DND-41 (cell line): Measurements from ENCODE around the gene FLNA.

Experiments
- ATAC-seq: fragments of 200-7000 bp; cut with Tn5 transposase; 3 replicates; pipeline ENCODE4 v1.9.1; 2021; ENCODE audit warnings: low read depth; ENCODE audit not compliant: insufficient read depth
- DNase-seq: peaks from one replicate; pipeline ENCODE4 v3.0.0-alpha.2; 2020
- H2AFZ ChIP-seq: 2 replicates; pipeline ENCODE4 v1.6.0; 2012; ENCODE audit warnings: low read depth, low read length
- H3K27ac ChIP-seq: 2 replicates; pipeline ENCODE4 v1.5.1; 2012; ENCODE audit warnings: low read length, inconsistent platforms
- H3K27me3 ChIP-seq: fragments of 200-600 bp; sonication (generic); 2 replicates; pipeline ENCODE4 v1.6.0; 2012; ENCODE audit warnings: low read length, mild to moderate bottlenecking, inconsistent platforms; ENCODE audit not compliant: insufficient read depth, poor library complexity
- H3K36me3 ChIP-seq: 2 replicates; pipeline ENCODE4 v1.5.1; 2012; ENCODE audit warnings: low read length, inconsistent platforms; ENCODE audit not compliant: insufficient read depth
- H3K4me1 ChIP-seq: 2 replicates; pipeline ENCODE4 v1.5.1; 2012; ENCODE audit warnings: mild to moderate bottlenecking, low read length; ENCODE audit not compliant: insufficient read depth
- H3K4me2 ChIP-seq: 2 replicates; pipeline ENCODE4 v1.6.0; 2012; ENCODE audit warnings: mild to moderate bottlenecking, moderate library complexity, low read length, inconsistent platforms; ENCODE audit not compliant: insufficient read depth
- H3K4me3 ChIP-seq, 2 experiments: fragments of 200-600 bp in 1 of 2; shearing (Covaris generic) in 1 of 2; 2 replicates each; pipeline ENCODE4 v1.5.1; 2012 to 2016; ENCODE audit warnings: inconsistent platforms in 2 of 2, low read length in 2 of 2, mild to moderate bottlenecking in 2 of 2, low read depth in 1 of 2, moderate library complexity in 1 of 2
- H3K79me2 ChIP-seq: 2 replicates; pipeline ENCODE4 v1.6.0; 2012; ENCODE audit warnings: low read length, inconsistent platforms; ENCODE audit not compliant: insufficient read depth
- H3K9ac ChIP-seq: 2 replicates; pipeline ENCODE4 v1.6.0; 2012; ENCODE audit warnings: low read depth, mild to moderate bottlenecking, inconsistent platforms, low read length, moderate library complexity
- H3K9me3 ChIP-seq: 2 replicates; pipeline ENCODE4 v1.5.1; 2012; ENCODE audit warnings: low read length, moderate library complexity, mild to moderate bottlenecking, inconsistent platforms; ENCODE audit not compliant: insufficient read depth, severe bottlenecking
- H4K20me1 ChIP-seq: 2 replicates; pipeline ENCODE4 v1.6.0; 2012; ENCODE audit warnings: low read length; ENCODE audit not compliant: insufficient read depth
- CTCF ChIP-seq: IDR thresholded peaks from 2 replicates; pipeline ENCODE4 v1.5.1; 2012; ENCODE audit warnings: borderline replicate concordance, low read length, moderate library complexity, mild to moderate bottlenecking; ENCODE audit not compliant: poor library complexity, severe bottlenecking; ENCODE audit errors: extremely low read depth
- EZH2 ChIP-seq: IDR thresholded peaks from 3 replicates; pipeline ENCODE4 v1.6.1; 2012; ENCODE audit warnings: borderline replicate concordance, low read depth, mild to moderate bottlenecking, moderate library complexity, low read length, inconsistent platforms; ENCODE audit not compliant: severe bottlenecking

Gene FLNA

GRCh38 chrX:154355094-154355775 lies 19.2 kb downstream of the FLNA start:
- Histone ChIP-seq H3K4me1 (no peaks in the 10 kb centered on the region), H3K27me3 (no peaks in the 10 kb centered on the region), H3K4me3 (no peak overlapping the region), H3K4me2 (no peak overlapping the region), H3K9ac (no peak overlapping the region), H2AFZ (no peak overlapping the region), H3K27ac (no peak overlapping the region), H4K20me1 (peaks cover 82% of the 10 kb centered on the region), H3K9me3 (no peaks in the 10 kb centered on the region), H3K79me2 (peaks cover 12% of the 10 kb centered on the region), H3K36me3 (peaks cover 100% of the 10 kb centered on the region)
- DNase-seq = no peak
- TF ChIP-seq CTCF (no peak), EZH2 (no peak)
- no peak for ATAC-seq

GRCh38 chrX:154354516-154354915 lies 19.9 kb downstream of the FLNA start:
- peaks cover 82% of the 10 kb centered on the region for H4K20me1 ChIP-seq
- H3K4me3 ChIP-seq = no peak overlapping the region
- H3K27me3 ChIP-seq = no peaks in the 10 kb centered on the region
- H3K79me2 ChIP-seq = peaks cover 12% of the 10 kb centered on the region
- no peak overlapping the region for H3K27ac ChIP-seq
- H2AFZ ChIP-seq = no peak overlapping the region
- DNase-seq (no peak), ATAC-seq (no peak)
- no peak for TF ChIP-seq EZH2
- no peak for TF ChIP-seq CTCF
- no peaks in the 10 kb centered on the region for H3K4me1 ChIP-seq
- no peak overlapping the region for H3K4me2 ChIP-seq
- peaks cover 100% of the 10 kb centered on the region for H3K36me3 ChIP-seq
- no peak overlapping the region for H3K9ac ChIP-seq
- H3K9me3 ChIP-seq = no peaks in the 10 kb centered on the region

- no peaks in the 10 kb centered on the region for H3K27me3 ChIP-seq
- H3K79me2 ChIP-seq = peaks cover 8% of the 10 kb centered on the region
- H3K9me3 ChIP-seq = no peaks in the 10 kb centered on the region
- no peaks in the 10 kb centered on the region for H3K4me1 ChIP-seq
- H3K4me2 ChIP-seq = no peak overlapping the region
- ATAC-seq (no peak), DNase-seq (no peak)
- H2AFZ ChIP-seq = no peak overlapping the region
- no peak overlapping the region for H3K4me3 ChIP-seq
- TF ChIP-seq CTCF (no peak), EZH2 (no peak)
- no peak overlapping the region for H3K9ac ChIP-seq
- peaks cover 81% of the 10 kb centered on the region for H4K20me1 ChIP-seq
- H3K27ac ChIP-seq = no peak overlapping the region
- peaks cover 100% of the 10 kb centered on the region for H3K36me3 ChIP-seq
Measured at GRCh38 chrX:154354013-154354412, 20.4 kb downstream of the FLNA start.
